D341Med (cell line): ENCODE measurements around the gene RAPGEF1.
"Not testable (repeated sequence)": the region's sequence is repeated elsewhere in the genome, so short reads cannot be mapped to it uniquely, and the experiment has no call there.

ENCODE experiments used
- DNase-seq: peaks from one replicate; pipeline ENCODE4 v3.0.0; 2012; ENCODE audit warnings: low spot score

Gene RAPGEF1

GRCh38 chr9:131690941-131691573 is 48.8 kb downstream of the RAPGEF1 start:
- no peak for DNase-seq

DNA sequence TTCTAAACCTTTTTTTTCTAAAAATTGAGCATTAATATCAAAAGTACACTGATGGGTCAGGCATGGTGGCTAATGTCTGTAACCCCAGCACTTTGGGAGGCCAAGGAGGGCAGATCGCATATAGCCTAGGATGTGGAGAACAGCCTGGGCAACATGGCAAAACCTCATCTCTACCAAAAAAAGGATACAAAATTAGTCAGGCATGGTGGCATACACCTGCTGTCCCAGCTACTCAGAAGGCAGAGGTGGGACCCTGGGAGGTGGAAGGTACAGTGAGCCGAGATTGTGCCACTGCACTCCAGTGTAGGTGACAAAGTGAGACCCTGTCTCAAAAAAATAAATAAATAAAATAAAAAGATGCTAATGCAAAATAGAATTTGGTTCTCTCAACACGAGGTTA is 49.4 kb downstream of the RAPGEF1 start:
- no peak for DNase-seq

DNA sequence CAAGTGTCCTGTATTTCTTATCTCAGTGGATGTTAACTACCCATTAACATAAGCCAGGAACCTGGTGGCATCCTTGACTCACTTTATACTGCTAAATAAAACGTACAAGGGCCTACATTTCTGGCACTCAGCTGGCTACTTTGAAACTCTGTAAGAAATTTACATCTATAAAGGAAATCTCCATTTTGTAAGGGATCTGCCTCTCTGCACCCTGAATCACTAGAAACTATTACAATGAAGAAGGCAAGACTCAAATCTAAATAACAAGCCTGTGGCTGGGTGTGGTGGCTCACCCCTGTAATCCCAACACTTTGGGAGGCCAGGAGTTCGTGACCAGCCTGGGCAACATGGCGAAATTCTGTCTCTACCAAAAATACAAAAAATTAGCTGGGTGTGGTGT is 51.5 kb downstream of the RAPGEF1 start:
- no peak for DNase-seq

GRCh38 chr9:131685753-131686706 is 53.8 kb downstream of the RAPGEF1 start:
- DNase-seq = no peak

DNA sequence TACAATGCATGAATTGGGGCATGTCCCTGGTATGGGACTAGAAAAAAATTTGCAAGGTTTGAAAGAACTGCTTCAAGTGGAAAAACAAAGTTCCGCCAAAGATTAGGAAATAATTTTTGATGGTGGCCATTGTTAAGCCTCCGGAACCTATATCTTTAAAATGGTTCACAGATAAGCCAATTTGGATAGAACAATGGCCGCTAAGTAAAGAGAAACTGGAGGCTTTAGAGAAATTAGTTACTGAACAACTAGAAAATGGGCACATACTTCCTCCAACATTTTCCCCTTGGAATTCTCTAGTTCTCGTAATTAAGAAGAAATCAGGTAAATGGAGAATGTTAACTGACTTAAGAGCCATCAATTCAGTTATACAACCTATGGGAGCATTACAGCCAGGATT is 56.8 kb downstream of the RAPGEF1 start:
- DNase-seq = not testable (repeated sequence)

DNA sequence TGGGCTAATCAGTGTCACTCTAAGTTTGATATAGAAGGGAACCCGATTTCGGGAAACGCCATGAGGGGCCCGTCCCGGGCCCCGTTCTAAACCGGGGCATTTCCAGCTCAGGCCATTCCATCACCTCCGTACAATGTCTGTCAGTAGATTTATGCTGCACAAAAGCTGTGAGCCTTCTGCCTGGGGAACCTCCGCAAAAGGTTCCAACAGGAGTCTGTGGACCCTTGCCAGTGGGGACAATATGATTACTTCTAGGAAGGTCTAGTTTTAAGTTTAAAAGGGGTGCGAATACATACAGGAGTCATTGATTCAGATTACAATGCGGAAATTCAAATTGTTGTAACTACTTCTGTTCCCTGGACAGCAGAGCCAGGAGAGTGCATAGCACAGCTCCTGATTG is 57.6 kb downstream of the RAPGEF1 start:
- no peak for DNase-seq

DNA sequence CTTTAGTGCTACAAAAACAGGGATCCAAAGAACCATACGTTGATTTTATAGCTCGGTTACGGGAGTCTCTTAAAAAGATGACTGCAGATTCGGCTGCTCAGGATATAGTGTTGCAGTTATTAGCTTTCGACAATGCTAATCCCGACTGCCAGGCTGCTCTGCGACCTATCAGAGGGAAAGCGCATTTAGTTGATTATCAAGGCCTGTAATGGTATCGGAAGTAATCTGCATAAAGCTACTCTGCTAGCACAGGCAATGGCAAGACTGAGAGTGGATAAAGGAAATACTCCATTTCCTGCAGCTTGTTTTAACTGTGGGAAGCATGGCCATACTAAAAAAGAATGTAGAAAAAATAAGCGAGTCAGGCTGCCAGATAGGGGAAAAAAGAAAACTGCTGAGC is 58.0 kb downstream of the RAPGEF1 start:
- not testable (repeated sequence) for DNase-seq

- DNase-seq = not testable (repeated sequence)
Measured at GRCh38 chr9:131681108-131681507, 58.8 kb downstream of the RAPGEF1 start.

GRCh38 chr9:131679261-131680020 is 60.4 kb downstream of the RAPGEF1 start:
- DNase-seq = no peak

- peak; percentile 53 for DNase-seq
Measured at GRCh38 chr9:131678499-131679111, 61.3 kb downstream of the RAPGEF1 start.

DNA sequence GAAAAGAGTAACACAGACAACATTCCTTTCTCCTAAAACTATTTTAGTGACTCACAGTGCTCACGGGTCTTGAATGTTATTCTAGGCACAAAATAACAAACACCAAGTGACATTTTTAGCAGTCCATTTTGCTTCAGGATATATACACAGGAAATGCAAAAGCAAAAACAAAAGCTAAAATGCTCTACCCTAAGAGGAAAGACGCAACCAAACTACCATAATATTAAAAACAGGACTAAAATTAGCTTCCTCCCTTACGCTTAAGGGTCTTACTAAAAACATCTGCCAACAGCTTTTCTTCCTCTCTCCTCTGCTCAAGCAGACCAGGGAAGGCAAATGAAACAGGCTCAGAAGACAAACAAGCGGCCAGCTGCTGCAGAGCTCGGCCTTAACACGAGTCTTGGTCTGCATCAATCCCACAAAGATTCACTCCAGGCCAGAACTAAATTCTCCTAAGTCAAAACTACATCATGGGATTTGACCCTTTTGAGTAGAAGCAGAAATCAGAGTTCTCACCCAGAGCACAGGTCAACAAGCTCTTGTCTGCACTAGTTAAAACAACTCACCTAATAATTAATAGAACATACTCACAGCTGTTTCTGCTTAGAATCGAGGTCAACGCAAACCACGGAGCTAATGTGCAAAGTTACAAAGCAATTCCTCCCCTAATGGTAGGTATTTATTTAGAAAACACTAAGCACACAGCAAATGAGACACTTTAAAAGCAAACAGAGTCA is 62.3 kb downstream of the RAPGEF1 start:
- no peak for DNase-seq

- DNase-seq = no peak
Measured at GRCh38 chr9:131677049-131677443, 62.8 kb downstream of the RAPGEF1 start.

DNA sequence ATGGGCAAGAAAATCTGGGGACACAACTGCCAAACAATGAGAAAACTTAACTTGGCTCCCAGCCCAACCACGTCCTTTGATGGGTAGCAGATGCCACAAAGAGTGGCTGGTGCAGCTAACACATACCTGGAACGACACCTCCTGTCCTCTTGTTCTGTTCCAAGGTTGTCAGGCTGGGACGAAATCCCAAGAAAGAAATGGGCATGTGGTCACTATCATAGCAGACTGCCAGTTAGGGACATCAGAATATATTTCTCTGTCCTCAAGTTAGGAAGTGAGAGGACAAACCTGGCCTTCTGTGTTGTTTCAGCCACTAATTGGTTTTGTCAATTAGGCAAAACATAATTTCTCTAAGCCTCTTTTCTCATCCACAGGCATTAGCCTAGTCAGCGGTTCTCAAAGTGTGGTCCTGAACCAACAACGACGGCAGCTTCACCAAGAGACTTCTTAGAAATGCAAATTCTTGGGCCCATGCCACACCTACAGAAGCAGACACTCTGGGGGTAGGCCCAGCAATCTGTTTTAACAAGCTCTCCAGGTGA is 63.4 kb downstream of the RAPGEF1 start:
- DNase-seq = no peak

- no peak for DNase-seq
Measured at GRCh38 chr9:131675437-131676022, 64.3 kb downstream of the RAPGEF1 start.

GRCh38 chr9:131674425-131675421 is 65.2 kb downstream of the RAPGEF1 start:
- DNase-seq = no peak

DNA sequence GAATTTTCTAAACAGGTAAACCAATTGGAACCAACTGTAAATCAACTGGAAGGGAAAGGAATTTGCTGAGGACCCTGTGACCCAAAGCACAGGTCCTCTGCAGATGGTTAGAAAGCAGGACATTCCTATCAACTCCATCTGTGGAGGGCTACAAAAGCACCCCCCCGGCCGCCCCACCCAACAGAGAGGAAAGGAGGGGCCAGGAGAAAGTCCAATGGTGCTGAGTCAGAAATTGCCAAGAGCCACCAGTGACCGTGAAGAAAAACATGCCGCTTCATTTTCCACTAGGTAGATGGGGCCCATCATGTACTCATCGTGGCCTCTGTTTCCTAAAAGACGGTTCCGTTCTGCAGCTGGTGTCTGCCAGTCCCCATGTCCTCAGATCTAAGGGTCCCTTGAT is 66.3 kb downstream of the RAPGEF1 start:
- no peak for DNase-seq

GRCh38 chr9:131673068-131673467 is 66.8 kb downstream of the RAPGEF1 start:
- DNase-seq = no peak

GRCh38 chr9:131672451-131672850 is 67.4 kb downstream of the RAPGEF1 start:
- no peak for DNase-seq

DNA sequence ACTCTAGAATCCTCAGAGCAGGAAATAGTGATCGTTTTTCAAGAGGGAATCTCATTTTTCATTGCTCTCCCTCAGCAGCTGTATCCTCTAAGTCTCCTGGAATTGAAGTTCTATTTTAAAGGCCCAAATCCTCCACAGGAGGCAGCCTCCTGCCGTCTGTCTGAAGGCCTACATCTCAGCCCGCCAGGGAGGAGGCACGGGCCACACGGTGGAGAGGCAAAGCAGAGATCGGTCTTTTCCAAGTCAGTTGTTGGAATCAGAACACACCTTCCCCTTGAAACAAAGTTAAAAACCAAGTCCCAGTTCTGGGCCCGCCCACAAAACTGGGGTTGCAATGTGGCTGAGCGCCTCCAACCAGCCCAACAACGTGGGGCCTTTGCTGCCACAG is 68.7 kb downstream of the RAPGEF1 start:
- DNase-seq = peak; percentile 8
